ENCODE measurements around the gene CYTH4. TPM values are rescaled to one million over a fixed set of nuclear protein-coding genes. Genes with fewer than 3 reads are reported as not detected.

Gene CYTH4
- total RNA-seq, 1 donor from 2014 or later = not detected

- peaks cover 18% of the 10 kb centered on the region for H3K4me1 ChIP-seq
- no peaks in the 10 kb centered on the region for H3K9me3 ChIP-seq (ENCODE audit: low read depth)
- peak overlapping the region; percentile 43 for H3K4me3 ChIP-seq
- peak; percentile 65 for DNase-seq (ENCODE audit: low spot score)
- H3K4me2 ChIP-seq = peak overlapping the region; percentile 80
- no peaks in the 10 kb centered on the region for H3K36me3 ChIP-seq
- Mint-ChIP-seq H3K9me3 (peaks cover 2% of the 10 kb centered on the region), H3K4me3 (no peak overlapping the region), H3K27ac (no peak overlapping the region), H3K27me3 (ENCODE audit: insufficient read depth, low read depth) (peaks cover 57% of the 10 kb centered on the region), H3K4me1 (peaks cover 19% of the 10 kb centered on the region), H3K36me3 (no peaks in the 10 kb centered on the region)
- H4K20me1 ChIP-seq (ENCODE audit: low read depth) = peaks cover 3% of the 10 kb centered on the region
- H2AFZ ChIP-seq (replicated peaks) = no peak overlapping the region
- peaks cover 16% of the 10 kb centered on the region for H3F3A ChIP-seq (ENCODE audit: low read depth)
- peaks cover 53% of the 10 kb centered on the region for H3K27me3 ChIP-seq
- H3K79me2 ChIP-seq (ENCODE audit: low read depth) = no peaks in the 10 kb centered on the region
- TF ChIP-seq EZH2 (IDR thresholded peaks at IDR 0.05) (peak; percentile 85), CTCF (IDR thresholded peaks at IDR 0.05) (no peak), EZH2phosphoT487 (IDR thresholded peaks at IDR 0.05) (peak; percentile 67)
- H3K9ac ChIP-seq = no peak overlapping the region
- no peak overlapping the region for H3K27ac ChIP-seq
Observed at GRCh38 chr22:37324340-37325038, 42.2 kb downstream of the CYTH4 start.

GRCh38 chr22:37325039-37325395 is 42.7 kb downstream of the CYTH4 start:
- Histone ChIP-seq H3K4me3 (peak overlapping the region; percentile 43), H3K4me2 (peak overlapping the region; percentile 80), H3K27me3 (peaks cover 53% of the 10 kb centered on the region), H3K9me3 (ENCODE audit: low read depth) (no peaks in the 10 kb centered on the region), H4K20me1 (ENCODE audit: low read depth) (peaks cover 3% of the 10 kb centered on the region), H3K79me2 (ENCODE audit: low read depth) (no peaks in the 10 kb centered on the region), H2AFZ (replicated peaks) (no peak overlapping the region), H3K4me1 (peaks cover 18% of the 10 kb centered on the region), H3F3A (ENCODE audit: low read depth) (peaks cover 16% of the 10 kb centered on the region), H3K9ac (no peak overlapping the region), H3K27ac (no peak overlapping the region), H3K36me3 (no peaks in the 10 kb centered on the region)
- Mint-ChIP-seq H3K4me1 (peaks cover 20% of the 10 kb centered on the region), H3K27ac (no peak overlapping the region), H3K9me3 (peaks cover 2% of the 10 kb centered on the region), H3K4me3 (no peak overlapping the region), H3K36me3 (no peaks in the 10 kb centered on the region), H3K27me3 (ENCODE audit: insufficient read depth, low read depth) (peaks cover 57% of the 10 kb centered on the region)
- no peak for DNase-seq (ENCODE audit: low spot score)
- TF ChIP-seq EZH2phosphoT487 (IDR thresholded peaks at IDR 0.05) (no peak), EZH2 (IDR thresholded peaks at IDR 0.05) (no peak), CTCF (IDR thresholded peaks at IDR 0.05) (no peak)

GRCh38 chr22:37326726-37327125 is 44.4 kb downstream of the CYTH4 start:
- Histone ChIP-seq H3F3A (ENCODE audit: low read depth) (peaks cover 10% of the 10 kb centered on the region), H3K9me3 (ENCODE audit: low read depth) (no peaks in the 10 kb centered on the region), H4K20me1 (ENCODE audit: low read depth) (peaks cover 3% of the 10 kb centered on the region), H3K9ac (no peak overlapping the region), H2AFZ (replicated peaks) (no peak overlapping the region), H3K4me2 (no peak overlapping the region), H3K4me3 (no peak overlapping the region), H3K27ac (no peak overlapping the region), H3K27me3 (peaks cover 53% of the 10 kb centered on the region), H3K36me3 (no peaks in the 10 kb centered on the region), H3K4me1 (peaks cover 19% of the 10 kb centered on the region), H3K79me2 (ENCODE audit: low read depth) (no peaks in the 10 kb centered on the region)
- H3K9me3 Mint-ChIP-seq = peaks cover 2% of the 10 kb centered on the region
- DNase-seq (ENCODE audit: low spot score) = no peak
- no peak for TF ChIP-seq CTCF (IDR thresholded peaks at IDR 0.05)
- no peak for TF ChIP-seq EZH2 (IDR thresholded peaks at IDR 0.05)
- no peak for TF ChIP-seq EZH2phosphoT487 (IDR thresholded peaks at IDR 0.05)
- H3K4me1 Mint-ChIP-seq = peaks cover 25% of the 10 kb centered on the region
- H3K36me3 Mint-ChIP-seq = no peaks in the 10 kb centered on the region
- H3K27ac Mint-ChIP-seq = peak overlapping the region; percentile 30
- no peak overlapping the region for H3K4me3 Mint-ChIP-seq
- peaks cover 59% of the 10 kb centered on the region for H3K27me3 Mint-ChIP-seq (ENCODE audit: insufficient read depth, low read depth)

Data from neural progenitor cell (in vitro differentiated cells).